ENCODE data around the gene NFAT5.
"Not testable (repeated sequence)": the region's sequence is repeated elsewhere in the genome, so short reads cannot be mapped to it uniquely, and the experiment has no call there.

Gene NFAT5, protein sequence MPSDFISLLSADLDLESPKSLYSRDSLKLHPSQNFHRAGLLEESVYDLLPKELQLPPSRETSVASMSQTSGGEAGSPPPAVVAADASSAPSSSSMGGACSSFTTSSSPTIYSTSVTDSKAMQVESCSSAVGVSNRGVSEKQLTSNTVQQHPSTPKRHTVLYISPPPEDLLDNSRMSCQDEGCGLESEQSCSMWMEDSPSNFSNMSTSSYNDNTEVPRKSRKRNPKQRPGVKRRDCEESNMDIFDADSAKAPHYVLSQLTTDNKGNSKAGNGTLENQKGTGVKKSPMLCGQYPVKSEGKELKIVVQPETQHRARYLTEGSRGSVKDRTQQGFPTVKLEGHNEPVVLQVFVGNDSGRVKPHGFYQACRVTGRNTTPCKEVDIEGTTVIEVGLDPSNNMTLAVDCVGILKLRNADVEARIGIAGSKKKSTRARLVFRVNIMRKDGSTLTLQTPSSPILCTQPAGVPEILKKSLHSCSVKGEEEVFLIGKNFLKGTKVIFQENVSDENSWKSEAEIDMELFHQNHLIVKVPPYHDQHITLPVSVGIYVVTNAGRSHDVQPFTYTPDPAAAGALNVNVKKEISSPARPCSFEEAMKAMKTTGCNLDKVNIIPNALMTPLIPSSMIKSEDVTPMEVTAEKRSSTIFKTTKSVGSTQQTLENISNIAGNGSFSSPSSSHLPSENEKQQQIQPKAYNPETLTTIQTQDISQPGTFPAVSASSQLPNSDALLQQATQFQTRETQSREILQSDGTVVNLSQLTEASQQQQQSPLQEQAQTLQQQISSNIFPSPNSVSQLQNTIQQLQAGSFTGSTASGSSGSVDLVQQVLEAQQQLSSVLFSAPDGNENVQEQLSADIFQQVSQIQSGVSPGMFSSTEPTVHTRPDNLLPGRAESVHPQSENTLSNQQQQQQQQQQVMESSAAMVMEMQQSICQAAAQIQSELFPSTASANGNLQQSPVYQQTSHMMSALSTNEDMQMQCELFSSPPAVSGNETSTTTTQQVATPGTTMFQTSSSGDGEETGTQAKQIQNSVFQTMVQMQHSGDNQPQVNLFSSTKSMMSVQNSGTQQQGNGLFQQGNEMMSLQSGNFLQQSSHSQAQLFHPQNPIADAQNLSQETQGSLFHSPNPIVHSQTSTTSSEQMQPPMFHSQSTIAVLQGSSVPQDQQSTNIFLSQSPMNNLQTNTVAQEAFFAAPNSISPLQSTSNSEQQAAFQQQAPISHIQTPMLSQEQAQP (N-terminal part only)

GRCh38 chr16:69565671-69566239 lies at the start of gene NFAT5:
NFAT5 (plus strand) TSS chr16:69565966; CDS start chr16:69566302, 336 bp downstream.
- DNase-seq: peak; percentile 85

DNA sequence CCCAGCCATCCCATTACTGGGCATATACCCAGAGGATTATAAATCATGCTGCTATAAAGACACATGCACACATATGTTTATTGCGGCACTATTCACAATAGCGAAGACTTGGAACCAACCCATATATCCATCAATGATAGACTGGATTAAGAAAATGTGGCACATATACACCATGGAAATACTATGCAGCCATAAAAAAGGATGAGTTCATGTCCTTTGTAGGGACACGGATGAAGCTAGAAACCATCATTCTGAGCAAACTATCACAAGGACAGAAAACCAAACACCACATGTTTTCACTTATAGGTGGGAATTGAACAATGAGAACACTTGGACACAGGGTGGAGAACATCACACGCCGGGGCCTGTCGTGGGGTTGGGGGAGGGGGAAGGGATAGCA lies 47.9 kb upstream of the NFAT5 start:
- not testable (repeated sequence) for DNase-seq

GRCh38 chr16:69520413-69520799 lies 45.4 kb upstream of the NFAT5 start:
- DNase-seq: no peak

GRCh38 chr16:69520800-69521602 lies 44.8 kb upstream of the NFAT5 start:
- no peak for DNase-seq

GRCh38 chr16:69522041-69522578 lies 43.7 kb upstream of the NFAT5 start:
- no peak for DNase-seq

DNA sequence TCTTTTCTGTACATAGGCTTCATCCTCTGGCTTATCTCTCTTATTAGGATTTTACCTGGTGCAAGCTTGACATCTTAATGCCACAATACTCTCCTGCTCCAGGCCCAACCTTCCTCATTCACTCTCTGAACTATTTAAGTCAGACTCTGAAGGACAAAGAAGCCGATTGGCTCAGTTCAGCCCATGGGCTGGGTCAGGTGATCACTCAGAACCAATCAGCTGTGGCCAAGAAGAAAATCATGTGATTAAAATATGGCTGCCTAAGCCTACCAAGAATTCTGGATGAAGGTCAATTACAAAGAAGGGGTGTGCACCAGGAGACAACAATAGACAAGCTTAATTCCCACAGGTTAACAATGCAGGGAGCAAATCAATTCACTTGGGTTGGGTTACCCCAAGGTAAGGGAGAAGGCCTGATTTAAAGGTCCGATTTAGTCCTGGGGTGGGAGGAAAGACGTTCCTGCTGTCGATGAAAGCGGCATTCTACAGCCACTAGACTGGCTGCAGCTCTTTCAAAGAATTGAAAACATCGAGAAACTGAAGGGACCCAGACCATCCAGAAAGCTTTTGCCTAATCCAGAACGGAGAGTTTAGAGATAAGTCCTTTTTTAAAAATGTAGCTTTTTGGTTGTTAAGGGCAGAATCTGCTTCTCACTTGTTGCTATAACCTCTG lies 42.9 kb upstream of the NFAT5 start:
- DNase-seq: no peak

- no peak for DNase-seq
Observed at GRCh38 chr16:69523566-69524305, 42.0 kb upstream of the NFAT5 start.

DNA sequence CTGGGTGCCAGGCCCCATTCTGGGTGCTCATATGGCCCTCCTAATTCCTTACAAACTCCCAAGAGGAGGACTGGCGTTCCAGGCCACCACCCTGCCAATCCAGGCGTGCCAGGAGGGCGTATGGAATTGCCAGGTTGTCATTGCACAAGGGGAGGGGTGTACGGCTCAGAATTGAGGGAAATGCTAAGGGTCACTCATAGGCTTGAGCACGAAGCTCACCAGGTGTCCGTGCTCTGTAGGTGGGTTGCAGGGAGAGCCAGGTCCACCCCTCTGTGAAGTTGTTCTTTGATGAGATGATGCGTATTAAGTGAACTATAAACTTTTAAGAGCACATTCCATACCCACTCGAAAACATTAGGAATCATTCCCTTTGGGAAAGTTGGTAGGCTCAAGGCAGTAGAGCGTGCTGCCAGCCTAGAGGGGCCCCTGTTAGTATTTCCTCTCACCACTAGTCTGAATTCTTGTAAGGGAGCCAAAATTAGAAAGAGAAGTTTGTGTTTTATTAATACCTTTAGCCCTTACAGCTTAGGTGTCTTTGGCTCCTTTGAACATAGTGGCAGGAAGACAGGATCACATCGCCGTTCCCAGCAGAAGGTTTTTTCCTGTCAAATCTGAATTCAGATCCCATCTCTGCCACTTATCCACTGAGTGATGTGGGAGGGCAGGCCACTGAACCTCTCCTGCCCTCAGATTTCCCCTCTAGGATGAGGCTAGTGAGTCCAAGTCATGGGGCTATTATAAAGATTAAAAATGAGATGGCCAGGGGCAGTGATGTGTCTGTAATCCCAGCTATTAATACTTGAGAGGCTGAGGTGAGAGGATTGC lies 38.7 kb upstream of the NFAT5 start:
- DNase-seq: no peak

GRCh38 chr16:69531988-69532387 lies 33.8 kb upstream of the NFAT5 start:
- DNase-seq: no peak

- DNase-seq: no peak
Observed at GRCh38 chr16:69532641-69533455, 32.9 kb upstream of the NFAT5 start.

GRCh38 chr16:69534720-69535119 lies 31.0 kb upstream of the NFAT5 start:
- no peak for DNase-seq

DNA sequence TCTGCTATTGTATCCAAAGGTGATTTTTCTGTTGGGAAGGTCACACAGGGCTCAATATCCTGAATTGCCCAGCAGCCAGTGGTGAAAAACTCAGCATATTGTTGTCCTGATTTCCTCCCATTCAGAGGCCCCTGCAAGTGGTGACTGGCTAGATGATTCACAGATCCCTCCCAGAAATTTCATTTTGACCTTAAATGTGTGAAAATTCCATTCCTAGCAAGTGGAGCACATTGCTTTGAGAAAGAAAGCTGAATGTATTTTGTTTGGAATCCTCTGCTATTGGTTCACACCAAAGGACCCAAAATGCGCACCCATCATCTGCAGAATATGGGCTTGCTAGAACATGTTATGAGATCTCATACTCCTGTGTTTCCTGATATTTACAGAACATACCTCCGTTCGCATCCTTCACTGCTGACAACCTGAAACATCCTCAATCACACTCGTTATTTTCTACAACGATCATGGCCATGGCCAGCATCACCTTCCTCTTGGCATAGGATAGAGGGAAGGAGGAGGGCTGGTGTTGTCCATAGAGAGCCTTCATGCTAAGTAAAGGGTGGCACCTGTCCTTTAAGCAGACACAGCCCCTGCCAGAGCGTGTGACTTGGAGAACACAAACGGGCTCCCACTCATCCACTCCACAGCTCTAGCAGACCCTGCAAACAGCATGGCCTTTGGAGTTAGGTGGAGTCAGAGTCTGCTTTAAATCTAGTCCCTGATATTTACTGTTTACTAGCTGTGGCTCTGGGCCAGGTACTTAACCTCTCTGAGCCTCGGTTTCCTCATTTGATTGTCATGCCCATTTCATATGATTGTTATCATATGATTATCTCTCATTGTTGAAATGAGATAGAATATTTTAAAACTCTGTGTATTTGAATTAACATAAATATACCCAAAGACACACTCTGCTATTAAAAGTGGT lies 30.4 kb upstream of the NFAT5 start:
- no peak for DNase-seq

DNA sequence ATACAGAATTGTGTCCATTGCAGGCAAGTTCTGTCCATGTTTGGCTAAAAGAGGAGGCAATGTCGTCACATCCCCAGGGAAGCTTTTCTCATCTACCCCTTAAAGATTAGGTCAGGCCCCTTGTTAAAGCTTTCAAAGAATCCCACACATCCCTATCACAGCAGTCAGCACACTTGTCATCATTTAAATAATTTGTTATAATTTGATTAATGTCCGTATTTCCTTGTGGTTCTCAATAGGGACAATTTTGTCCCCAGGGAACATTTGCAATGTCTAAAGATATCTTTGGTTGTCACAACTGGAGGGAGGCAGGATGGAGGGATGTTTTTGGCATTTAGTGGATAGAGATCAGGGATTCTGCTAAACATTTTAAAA lies 28.1 kb upstream of the NFAT5 start:
- no peak for DNase-seq

DNA sequence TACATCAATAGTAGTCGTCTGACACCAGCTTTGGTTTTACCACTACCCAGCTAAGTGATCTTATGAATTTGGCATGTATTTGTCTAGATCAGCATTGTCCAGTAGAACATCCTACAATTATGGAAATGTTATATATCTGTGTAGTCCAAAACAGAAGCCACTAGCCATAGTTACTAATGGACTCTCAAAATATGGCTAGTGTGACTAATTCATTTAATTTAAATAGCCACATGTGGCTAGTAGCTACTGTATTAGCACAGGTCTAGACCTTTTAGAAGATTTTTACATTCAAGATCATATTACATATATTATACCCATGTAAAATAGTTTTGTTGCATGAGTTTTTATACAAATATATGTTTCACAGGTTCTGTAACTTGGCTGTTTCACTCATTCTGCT lies 27.0 kb upstream of the NFAT5 start:
- no peak for DNase-seq

DNA sequence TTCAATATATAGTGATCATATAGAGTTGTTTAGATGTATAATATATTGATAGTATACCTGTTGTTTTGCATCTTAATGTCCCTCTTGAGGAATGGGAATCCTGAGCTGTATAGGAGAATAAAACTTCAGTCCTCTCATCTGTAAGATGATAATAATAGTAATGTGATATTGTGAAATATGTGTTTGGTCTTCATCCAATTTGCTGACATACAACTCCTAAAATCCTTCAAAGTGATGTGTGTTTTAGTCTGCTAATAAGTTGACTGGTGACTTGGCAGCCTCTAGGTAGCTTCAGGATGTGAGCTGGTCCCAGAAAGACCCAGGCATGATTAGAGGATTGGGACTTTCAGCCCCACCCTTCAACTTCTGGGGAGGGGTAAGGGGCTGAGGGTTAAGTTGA lies 22.8 kb upstream of the NFAT5 start:
- DNase-seq: no peak

DNA sequence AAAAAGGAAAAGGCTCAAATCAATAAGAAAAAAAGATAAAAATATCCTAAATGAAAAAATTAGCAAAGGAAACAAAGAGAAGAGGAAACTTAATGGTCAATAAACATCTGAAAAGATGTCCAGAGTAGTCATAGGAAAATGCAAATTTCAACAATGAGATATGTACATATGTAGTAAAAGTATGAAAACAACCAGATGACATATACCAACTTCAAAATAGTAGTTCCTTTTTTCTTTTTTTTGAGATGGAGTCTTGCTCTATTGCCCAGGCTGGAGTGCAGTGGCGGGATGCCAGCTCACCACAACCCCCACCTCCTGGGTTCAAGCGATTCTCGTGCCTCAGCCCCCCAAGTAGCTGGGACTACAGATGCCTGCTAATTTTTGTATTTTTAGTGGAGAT lies 21.7 kb upstream of the NFAT5 start:
- no peak for DNase-seq

DNA sequence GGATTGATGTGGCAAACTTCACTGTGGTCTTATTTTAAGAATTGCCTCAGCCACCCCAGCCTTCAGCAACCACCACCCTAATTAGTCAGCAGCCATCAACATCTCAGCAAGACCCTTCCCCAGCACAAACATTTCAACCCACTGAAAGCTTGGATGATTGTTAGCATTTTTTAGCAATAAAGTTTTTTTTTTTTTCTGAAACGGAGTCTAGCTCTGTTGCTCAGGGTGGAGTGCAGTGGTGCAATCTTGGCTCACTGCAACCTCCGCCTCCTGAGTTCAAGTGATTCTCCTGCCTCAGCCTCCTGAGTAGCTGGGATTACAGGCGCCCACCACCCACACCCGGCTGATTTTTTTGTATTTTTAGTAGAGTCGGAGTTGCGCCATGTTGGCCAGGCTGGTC lies 19.1 kb upstream of the NFAT5 start:
- not testable (repeated sequence) for DNase-seq

Measured in activated naive CD4-positive, alpha-beta T cell treated with anti-CD3 and anti-CD28 coated beads, Interleukin-2, amount 50 U/mL, for 16 hours (primary cell).